ENCODE results near the gene RYR3.

Gene RYR3

GRCh38 chr15:33382491-33382890 is 71.7 kb downstream of the RYR3 start:
- DNase-seq (ENCODE audit: low read depth) = no peak

- no peak for DNase-seq (ENCODE audit: low read depth)
These were observed 73.5 kb downstream of the RYR3 start for GRCh38 chr15:33384307-33384706.

- no peak for DNase-seq (ENCODE audit: low read depth)
These were observed 81.7 kb downstream of the RYR3 start for GRCh38 chr15:33392453-33392852.

GRCh38 chr15:33393546-33393945 is 82.8 kb downstream of the RYR3 start:
- no peak for DNase-seq (ENCODE audit: low read depth)

- no peak for DNase-seq (ENCODE audit: low read depth)
These were observed 84.6 kb downstream of the RYR3 start for GRCh38 chr15:33395321-33395720.

- DNase-seq (ENCODE audit: low read depth) = no peak
These were observed 85.1 kb downstream of the RYR3 start for GRCh38 chr15:33395846-33396245.

- no peak for DNase-seq (ENCODE audit: low read depth)
These were observed 85.7 kb downstream of the RYR3 start for GRCh38 chr15:33396475-33396874.

GRCh38 chr15:33398555-33398954 is 87.8 kb downstream of the RYR3 start:
- no peak for DNase-seq (ENCODE audit: low read depth)

GRCh38 chr15:33400941-33401340 is 90.2 kb downstream of the RYR3 start:
- DNase-seq (ENCODE audit: low read depth) = no peak

- DNase-seq (ENCODE audit: low read depth) = no peak
These were observed 91.8 kb downstream of the RYR3 start for GRCh38 chr15:33402600-33402999.

- DNase-seq (ENCODE audit: low read depth) = no peak
These were observed 94.3 kb downstream of the RYR3 start for GRCh38 chr15:33405096-33405495.

- DNase-seq (ENCODE audit: low read depth) = no peak
These were observed 101.1 kb downstream of the RYR3 start for GRCh38 chr15:33411596-33412540.

- no peak for DNase-seq (ENCODE audit: low read depth)
These were observed 108.9 kb downstream of the RYR3 start for GRCh38 chr15:33419701-33420100.

GRCh38 chr15:33424025-33424424 is 113.3 kb downstream of the RYR3 start:
- no peak for DNase-seq (ENCODE audit: low read depth)

GRCh38 chr15:33425142-33425541 is 114.4 kb downstream of the RYR3 start:
- DNase-seq (ENCODE audit: low read depth) = peak; percentile 7

- DNase-seq (ENCODE audit: low read depth) = no peak
These were observed 119.8 kb downstream of the RYR3 start for GRCh38 chr15:33430577-33430976.

- DNase-seq (ENCODE audit: low read depth) = no peak
These were observed 123.1 kb downstream of the RYR3 start for GRCh38 chr15:33433821-33434220.

GRCh38 chr15:33438396-33438795 is 127.6 kb downstream of the RYR3 start:
- DNase-seq (ENCODE audit: low read depth) = no peak

- DNase-seq (ENCODE audit: low read depth) = no peak
These were observed 130.1 kb downstream of the RYR3 start for GRCh38 chr15:33440900-33441299.

GRCh38 chr15:33442449-33442848 is 131.7 kb downstream of the RYR3 start:
- DNase-seq (ENCODE audit: low read depth) = no peak

- DNase-seq (ENCODE audit: low read depth) = no peak
These were observed 132.9 kb downstream of the RYR3 start for GRCh38 chr15:33443708-33444107.

GRCh38 chr15:33445984-33446383 is 135.2 kb downstream of the RYR3 start:
- DNase-seq (ENCODE audit: low read depth) = no peak

- DNase-seq (ENCODE audit: low read depth) = no peak
These were observed 137.4 kb downstream of the RYR3 start for GRCh38 chr15:33448151-33448550.
